Measurements from ENCODE around the gene UPK3B. TPM values are rescaled to one million over a fixed set of nuclear protein-coding genes. Genes with fewer than 3 reads are reported as not detected.
"Not testable (repeated sequence)": the region's sequence is repeated elsewhere in the genome, so short reads cannot be mapped to it uniquely, and the experiment has no call there.

UPK3B gene
- total and polyA plus RNA-seq, 2 donors (not counting 3 experiments of a cell fraction or from before 2014, with no cell fraction given): 0.77 TPM; not detected in 1

DNA sequence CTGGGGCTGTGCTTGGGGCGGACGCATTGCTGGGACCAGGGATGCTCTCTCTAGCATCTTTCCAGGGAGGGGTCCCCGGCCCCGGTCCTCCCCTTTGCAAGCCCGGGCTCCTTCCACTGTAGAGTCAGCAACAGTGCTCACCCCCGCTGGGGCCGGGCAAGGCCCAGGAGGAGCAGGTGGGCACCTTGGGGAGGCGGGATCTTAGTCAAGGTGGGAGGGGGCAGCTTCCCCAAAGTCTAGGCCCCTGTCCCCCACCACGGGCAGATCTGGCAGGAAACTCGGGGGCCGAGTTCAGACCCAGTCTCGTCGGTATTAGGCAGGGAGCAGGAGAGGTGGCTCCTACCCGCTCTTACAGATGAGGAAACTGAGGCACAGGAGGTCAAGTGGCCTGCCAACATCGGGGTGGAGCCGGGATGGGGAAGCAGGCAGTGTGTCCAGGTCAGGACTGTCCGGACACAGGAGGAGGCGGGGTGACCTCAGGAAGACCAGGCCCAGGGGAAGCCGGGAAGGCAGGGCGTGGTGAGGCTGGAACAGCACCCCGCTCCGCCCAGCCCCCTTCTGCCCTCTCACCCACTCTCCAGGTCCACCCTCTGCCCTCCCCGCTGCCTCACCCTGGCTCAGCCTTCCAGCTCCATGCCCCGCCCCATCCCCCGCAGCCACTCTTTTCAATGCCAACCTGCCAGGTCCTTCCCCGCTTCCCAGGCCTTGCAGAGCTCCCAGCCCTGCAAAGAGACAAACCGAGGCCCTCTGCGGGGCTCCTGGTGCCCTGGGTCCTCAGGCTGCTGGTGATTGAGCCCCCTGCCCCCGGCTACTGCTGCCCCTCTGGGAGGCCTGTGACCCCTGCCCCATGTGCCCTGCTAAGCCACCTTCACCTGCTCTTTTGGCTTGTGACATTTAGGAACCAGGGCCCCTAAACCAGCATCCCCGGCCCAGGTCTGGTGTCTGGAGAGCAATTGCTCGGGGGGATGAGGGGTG is 1.8 kb downstream of the UPK3B start:
- H3K36me3 ChIP-seq (ENCODE audit: control insufficient read depth in 2 of 2, extremely low read depth in 1 of 2, insufficient read depth in 2 of 2, low read length in 2 of 2); H2AFZ ChIP-seq (ENCODE audit: low read depth, low read length); H3K27me3 ChIP-seq (ENCODE audit: control insufficient read depth in 2 of 2, insufficient read depth in 2 of 2, low read length in 2 of 2); BruUV-seq (replicated peaks); H3K9ac ChIP-seq (replicated peaks; ENCODE audit: extremely low read depth, insufficient read depth, low read length); intact Hi-C loops (cut with micrococcal nuclease); H3K4me3 ChIP-seq (replicated peaks in 1 of 3; ENCODE audit: insufficient read depth in 1 of 3, low read depth in 1 of 3, low read length in 3 of 3); DNase-seq (ENCODE audit: low read depth, low spot score); POLR2A ChIA-PET; H3K9me3 ChIP-seq (replicated peaks; ENCODE audit: control insufficient read depth, insufficient read depth, low read length); H3K4me2 ChIP-seq (ENCODE audit: insufficient read depth, low read length); H3K4me1 ChIP-seq (ENCODE audit: control insufficient read depth, extremely low read depth, insufficient read depth, low read length); H3K27ac ChIP-seq (ENCODE audit: insufficient read depth, low read depth, low read length); CTCF ChIA-PET; H3K79me2 ChIP-seq (ENCODE audit: control insufficient read depth, insufficient read depth, low read length); H4K20me1 ChIP-seq (replicated peaks; ENCODE audit: control insufficient read depth, extremely low read depth, insufficient read depth, low read length); dilution Hi-C loops (cut with MboI; ENCODE audit: extremely low pct_ligation_motif_present, low sequenced_read_pairs); H3K9me1 ChIP-seq (replicated peaks; ENCODE audit: control insufficient read depth, extremely low read depth, insufficient read depth, low read length): not testable (repeated sequence)
- peak; percentile 66 for FAIRE-seq

- no peak overlapping the region for H3K4me2 ChIP-seq (ENCODE audit: insufficient read depth, low read length)
- H3K36me3 ChIP-seq (ENCODE audit: control insufficient read depth in 2 of 2, extremely low read depth in 1 of 2, insufficient read depth in 2 of 2, low read length in 2 of 2): no peaks in the 10 kb centered on the region
- POLR2A ChIA-PET: no interaction called here
- H4K20me1 ChIP-seq (replicated peaks; ENCODE audit: control insufficient read depth, extremely low read depth, insufficient read depth, low read length): no peaks in the 10 kb centered on the region
- H2AFZ ChIP-seq (ENCODE audit: low read depth, low read length): peak overlapping the region; percentile 47
- H3K27ac ChIP-seq (ENCODE audit: insufficient read depth, low read depth, low read length): no peak overlapping the region
- BruUV-seq (replicated peaks): no TSS peak
- H3K4me1 ChIP-seq (ENCODE audit: control insufficient read depth, extremely low read depth, insufficient read depth, low read length): no peaks in the 10 kb centered on the region
- DNase-seq (ENCODE audit: low read depth, low spot score) (peak; percentile 1), FAIRE-seq (no peak)
- dilution Hi-C loops (cut with MboI; ENCODE audit: extremely low pct_ligation_motif_present, low sequenced_read_pairs): no loop called here
- CTCF ChIA-PET: no interaction called here
- TF ChIP-seq, protein P1, sequence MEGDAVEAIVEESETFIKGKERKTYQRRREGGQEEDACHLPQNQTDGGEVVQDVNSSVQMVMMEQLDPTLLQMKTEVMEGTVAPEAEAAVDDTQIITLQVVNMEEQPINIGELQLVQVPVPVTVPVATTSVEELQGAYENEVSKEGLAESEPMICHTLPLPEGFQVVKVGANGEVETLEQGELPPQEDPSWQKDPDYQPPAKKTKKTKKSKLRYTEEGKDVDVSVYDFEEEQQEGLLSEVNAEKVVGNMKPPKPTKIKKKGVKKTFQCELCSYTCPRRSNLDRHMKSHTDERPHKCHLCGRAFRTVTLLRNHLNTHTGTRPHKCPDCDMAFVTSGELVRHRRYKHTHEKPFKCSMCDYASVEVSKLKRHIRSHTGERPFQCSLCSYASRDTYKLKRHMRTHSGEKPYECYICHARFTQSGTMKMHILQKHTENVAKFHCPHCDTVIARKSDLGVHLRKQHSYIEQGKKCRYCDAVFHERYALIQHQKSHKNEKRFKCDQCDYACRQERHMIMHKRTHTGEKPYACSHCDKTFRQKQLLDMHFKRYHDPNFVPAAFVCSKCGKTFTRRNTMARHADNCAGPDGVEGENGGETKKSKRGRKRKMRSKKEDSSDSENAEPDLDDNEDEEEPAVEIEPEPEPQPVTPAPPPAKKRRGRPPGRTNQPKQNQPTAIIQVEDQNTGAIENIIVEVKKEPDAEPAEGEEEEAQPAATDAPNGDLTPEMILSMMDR (IDR thresholded peaks at IDR 0.05; ENCODE audit: extremely low read depth in 1 of 2, insufficient read depth in 1 of 2, low read depth in 1 of 2, low read length in 2 of 2): peak; percentile 34 to 40
- no peak for TF ChIP-seq JUN (IDR thresholded peaks at IDR 0.05; ENCODE audit: borderline replicate concordance, insufficient read depth, insufficient read length, low read depth)
- intact Hi-C loops (cut with micrococcal nuclease): no loop called here
- no peak overlapping the region for H3K9ac ChIP-seq (replicated peaks; ENCODE audit: extremely low read depth, insufficient read depth, low read length)
- H3K9me1 ChIP-seq (replicated peaks; ENCODE audit: control insufficient read depth, extremely low read depth, insufficient read depth, low read length): no peaks in the 10 kb centered on the region
- H3K79me2 ChIP-seq (ENCODE audit: control insufficient read depth, insufficient read depth, low read length): no peaks in the 10 kb centered on the region
- H3K9me3 ChIP-seq (replicated peaks; ENCODE audit: control insufficient read depth, insufficient read depth, low read length): no peaks in the 10 kb centered on the region
- no peak overlapping the region for H3K4me3 ChIP-seq (replicated peaks in 1 of 3; ENCODE audit: insufficient read depth in 1 of 3, low read depth in 1 of 3, low read length in 3 of 3)
- H3K27me3 ChIP-seq (ENCODE audit: control insufficient read depth in 2 of 2, insufficient read depth in 2 of 2, low read length in 2 of 2): no peaks in the 10 kb centered on the region
Observed at GRCh38 chr7:76512941-76513816, 2.8 kb downstream of the UPK3B start.
